HG03175 (cell line): ENCODE data around the gene MAGEL2.
"Not testable (repeated sequence)": the region's sequence is repeated elsewhere in the genome, so short reads cannot be mapped to it uniquely, and the experiment has no call there.

Source experiments
- ATAC-seq: cut with Tn5 transposase; IDR thresholded peaks from one replicate; pipeline ENCODE4 v1.9.1; 2021; ENCODE audit warnings: mild to moderate bottlenecking, moderate library complexity; ENCODE audit not compliant: unreplicated experiment

MAGEL2 gene

DNA sequence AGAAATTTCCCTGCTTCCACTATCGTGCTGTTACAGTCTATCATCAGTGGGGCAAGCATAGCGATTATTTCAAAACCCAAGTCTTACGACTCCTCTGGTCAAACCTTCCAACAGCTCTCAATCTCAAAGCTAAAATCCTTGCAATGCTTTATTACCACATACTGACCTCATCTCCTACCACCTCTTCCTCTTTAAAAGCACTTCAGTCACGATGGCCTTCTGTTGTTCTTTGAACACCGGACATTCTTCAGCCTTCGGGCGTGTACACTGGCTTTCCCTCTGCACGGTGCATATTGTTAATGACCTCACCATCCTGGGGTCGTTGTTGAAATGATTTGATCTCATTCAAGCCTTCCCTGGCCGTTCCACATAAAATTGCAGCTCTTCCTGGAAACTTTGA lies 31.1 kb downstream of the MAGEL2 start:
- ATAC-seq, result no peak

DNA sequence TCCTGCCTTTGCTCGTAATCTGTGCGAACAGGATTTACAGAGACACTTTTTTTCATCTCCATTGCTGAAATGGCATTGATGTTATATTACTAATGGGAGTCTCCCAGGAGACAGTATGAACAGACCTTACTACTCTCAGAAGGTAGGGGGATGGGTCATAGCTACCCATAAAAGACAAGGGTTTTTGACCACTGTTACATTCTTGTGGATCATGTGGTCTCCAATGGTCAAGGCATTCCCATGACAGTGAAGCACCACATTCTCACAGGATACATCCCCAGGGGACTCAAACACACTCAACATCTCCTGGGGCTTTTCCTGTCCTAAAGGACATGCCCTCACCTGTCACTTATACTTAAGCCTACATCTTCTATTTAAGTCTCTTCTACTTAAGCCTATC lies 41.4 kb downstream of the MAGEL2 start:
- no peak for ATAC-seq

DNA sequence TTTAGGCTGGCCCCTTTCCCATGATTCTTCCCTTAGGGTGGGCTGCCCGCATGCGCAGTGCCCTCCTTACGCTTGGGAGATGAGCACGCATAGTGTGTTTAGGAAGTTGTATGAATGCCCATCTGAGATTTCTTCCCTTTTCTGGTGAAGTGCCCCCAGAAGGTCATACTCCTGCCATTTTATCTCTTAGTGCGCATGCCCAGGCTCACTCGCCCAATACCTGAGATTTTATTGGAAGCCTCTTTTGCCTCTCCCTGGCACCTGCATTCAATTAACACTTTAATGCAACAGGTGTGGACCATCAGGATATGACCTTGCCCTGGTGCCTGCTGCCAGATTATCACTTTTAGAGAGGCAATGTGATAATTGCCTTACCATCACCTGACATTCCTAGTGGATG lies 45.5 kb downstream of the MAGEL2 start:
- no peak for ATAC-seq

DNA sequence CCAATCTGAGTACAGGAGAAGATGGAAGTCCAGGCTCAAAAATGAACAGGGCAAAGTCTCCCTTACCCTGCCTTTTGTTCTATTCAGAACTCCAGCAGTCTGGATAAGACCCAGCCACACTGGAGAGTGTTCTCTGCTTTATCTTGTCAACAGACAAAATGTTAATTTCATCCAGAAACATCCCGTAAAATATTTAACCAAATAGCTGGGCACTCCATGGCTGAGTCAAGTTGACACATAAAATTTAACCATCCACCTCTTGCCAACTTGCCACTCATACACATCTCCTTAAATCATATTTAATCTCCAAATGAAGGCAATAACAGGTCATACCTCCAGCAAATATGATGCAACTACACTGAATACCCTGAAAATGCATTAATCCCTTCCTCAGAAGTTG lies 48.6 kb downstream of the MAGEL2 start:
- ATAC-seq, result no peak

DNA sequence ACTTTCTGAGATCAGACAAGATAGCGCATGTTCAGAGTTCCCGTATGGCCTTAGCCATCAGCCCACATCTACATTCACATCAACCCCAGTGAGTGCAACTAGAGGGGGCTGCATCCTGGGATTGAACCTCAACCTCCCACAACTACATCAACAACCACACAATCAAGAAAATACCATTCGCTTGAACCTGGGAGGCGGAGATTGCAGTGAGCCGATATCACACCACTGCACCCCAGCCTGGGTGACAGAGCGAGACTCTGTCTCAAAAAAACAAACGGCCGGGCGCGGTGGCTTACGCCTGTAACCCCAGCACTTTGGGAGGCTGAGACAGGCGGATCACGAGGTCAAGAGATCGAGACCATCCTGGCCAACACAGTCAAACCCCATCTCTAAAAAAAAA lies 50.4 kb downstream of the MAGEL2 start:
- ATAC-seq, result not testable (repeated sequence)

DNA sequence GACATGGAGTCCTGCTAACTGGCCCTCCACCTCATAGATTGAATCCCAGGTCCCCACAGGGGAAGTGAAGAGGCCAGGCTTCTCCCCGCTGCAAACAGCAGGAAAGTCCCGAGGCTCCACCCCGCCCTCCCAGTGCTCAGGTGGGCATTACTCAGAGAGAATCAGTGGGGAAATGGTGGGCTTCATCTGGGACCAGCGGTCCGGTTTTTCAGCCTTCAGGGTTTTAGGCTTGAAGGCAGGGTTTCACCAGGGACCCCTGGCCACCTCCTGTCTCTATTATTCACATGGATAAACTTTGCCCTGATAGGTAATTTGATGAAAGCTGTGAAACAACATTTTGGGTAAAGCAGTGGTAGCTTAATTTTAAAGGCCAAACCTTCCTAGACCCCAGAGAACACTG lies 50.9 kb downstream of the MAGEL2 start:
- ATAC-seq, result no peak

DNA sequence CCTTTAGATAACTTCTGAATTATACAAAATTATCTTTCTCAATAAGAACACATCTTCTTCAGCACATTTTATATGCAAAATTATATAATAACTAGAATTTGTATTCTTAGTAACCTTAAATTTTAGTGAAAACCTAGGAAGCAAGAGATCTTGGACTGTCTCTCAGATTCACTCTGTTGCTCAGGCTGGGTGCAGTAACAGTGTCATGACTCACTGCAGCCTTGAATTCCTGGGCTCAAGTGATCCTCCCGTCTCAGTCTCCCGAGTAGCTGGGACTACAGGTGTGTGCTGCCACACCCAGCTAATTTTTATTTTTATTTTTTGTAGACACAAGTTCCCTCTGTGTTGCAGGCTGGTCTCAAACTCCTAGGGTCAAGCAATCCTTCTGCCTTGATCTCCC lies 52.3 kb downstream of the MAGEL2 start:
- ATAC-seq, result no peak

DNA sequence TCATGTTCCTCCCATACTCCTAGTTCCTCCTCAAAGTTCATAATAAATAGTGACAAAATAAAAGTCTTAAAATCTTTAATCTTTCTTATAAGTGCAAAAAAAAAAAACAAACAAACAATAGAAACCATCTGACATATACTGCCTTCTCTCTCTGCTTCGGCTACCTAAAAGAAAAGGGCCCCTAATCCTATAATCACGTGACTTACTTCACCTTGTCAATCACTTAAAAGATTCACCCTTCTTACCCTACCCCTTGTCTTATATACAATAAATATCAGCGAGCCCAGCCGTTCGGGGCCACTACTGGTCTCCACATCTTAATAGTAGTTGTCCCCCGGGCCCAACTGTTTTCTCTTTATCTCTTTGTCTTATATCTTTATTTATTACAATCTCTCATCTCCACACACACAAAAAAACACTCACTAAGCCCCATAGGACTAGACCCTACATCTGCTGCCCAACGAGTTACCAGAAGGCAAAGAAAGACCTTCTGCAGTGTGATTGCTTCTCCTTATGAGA lies 53.4 kb downstream of the MAGEL2 start:
- no peak for ATAC-seq
